GM23338 (cell line): Measurements from ENCODE around the gene ENTREP3.

Experiments
- EZH2 ChIP-seq: fragments of 200-600 bp; sonication (generic); IDR thresholded peaks from one replicate; pipeline ENCODE4 v1.8.0; 2017; ENCODE audit warnings: antibody characterized with exemption, mild to moderate bottlenecking, low read depth; ENCODE audit not compliant: unreplicated experiment
- EZH2phosphoT487 ChIP-seq: fragments of 200-600 bp; sonication (generic); IDR thresholded peaks from one replicate; pipeline ENCODE4 v1.8.1; 2018; ENCODE audit warnings: antibody characterized with exemption; ENCODE audit not compliant: unreplicated experiment
- JUNB ChIP-seq: IDR thresholded peaks from one replicate; pipeline ENCODE4 v1.6.1; 2016; ENCODE audit warnings: antibody characterized with exemption; ENCODE audit not compliant: unreplicated experiment
- NANOG ChIP-seq: IDR thresholded peaks from 2 replicates; pipeline ENCODE4 v1.6.1; 2016; ENCODE audit warnings: antibody characterized with exemption, borderline replicate concordance
- POLR2AphosphoS5 ChIP-seq: IDR thresholded peaks from 2 replicates; pipeline ENCODE4 v1.6.1; 2016; ENCODE audit warnings: antibody characterized with exemption, low read depth
- TF ChIP-seq, protein P1 (sequence below), 2 experiments: fragments of 200-600 bp in 1 of 2; sonication (generic) in 1 of 2; conservative IDR thresholded peaks; 2 replicates each; pipeline versions ENCODE4 v1.5.1 to v1.6.1; 2016 to 2017; ENCODE audit warnings: antibody characterized with exemption in 2 of 2, low read depth in 2 of 2, mild to moderate bottlenecking in 2 of 2, moderate library complexity in 1 of 2

DNA sequence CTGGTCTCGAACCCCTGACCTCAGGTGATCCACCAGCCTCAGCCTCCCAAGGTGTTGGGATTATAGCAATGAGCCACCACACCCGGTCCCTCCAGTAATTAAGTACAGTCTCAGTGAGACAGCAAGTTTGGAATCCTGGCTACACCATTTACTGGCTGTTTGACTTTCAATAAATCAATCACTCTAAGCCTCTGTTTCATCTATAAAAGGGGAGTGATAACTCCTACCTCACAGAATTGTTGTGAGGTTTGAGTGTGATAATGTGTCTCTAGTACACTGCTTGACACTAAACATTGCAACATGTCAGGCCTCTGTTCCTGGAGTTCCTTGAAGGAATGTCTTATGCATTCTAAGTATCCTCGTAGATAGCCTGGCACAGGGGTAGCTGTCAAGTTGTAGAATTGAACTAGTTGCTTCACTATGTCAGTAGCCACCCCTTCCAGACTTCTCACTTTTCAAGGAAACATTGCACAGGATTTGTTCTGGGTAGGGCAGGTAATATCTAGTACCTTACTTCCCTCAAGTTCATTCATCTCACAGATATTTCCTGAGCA is 12.4 kb downstream of the ENTREP3 start:
- TF ChIP-seq EZH2phosphoT487: no peak
- TF ChIP-seq, protein P1, sequence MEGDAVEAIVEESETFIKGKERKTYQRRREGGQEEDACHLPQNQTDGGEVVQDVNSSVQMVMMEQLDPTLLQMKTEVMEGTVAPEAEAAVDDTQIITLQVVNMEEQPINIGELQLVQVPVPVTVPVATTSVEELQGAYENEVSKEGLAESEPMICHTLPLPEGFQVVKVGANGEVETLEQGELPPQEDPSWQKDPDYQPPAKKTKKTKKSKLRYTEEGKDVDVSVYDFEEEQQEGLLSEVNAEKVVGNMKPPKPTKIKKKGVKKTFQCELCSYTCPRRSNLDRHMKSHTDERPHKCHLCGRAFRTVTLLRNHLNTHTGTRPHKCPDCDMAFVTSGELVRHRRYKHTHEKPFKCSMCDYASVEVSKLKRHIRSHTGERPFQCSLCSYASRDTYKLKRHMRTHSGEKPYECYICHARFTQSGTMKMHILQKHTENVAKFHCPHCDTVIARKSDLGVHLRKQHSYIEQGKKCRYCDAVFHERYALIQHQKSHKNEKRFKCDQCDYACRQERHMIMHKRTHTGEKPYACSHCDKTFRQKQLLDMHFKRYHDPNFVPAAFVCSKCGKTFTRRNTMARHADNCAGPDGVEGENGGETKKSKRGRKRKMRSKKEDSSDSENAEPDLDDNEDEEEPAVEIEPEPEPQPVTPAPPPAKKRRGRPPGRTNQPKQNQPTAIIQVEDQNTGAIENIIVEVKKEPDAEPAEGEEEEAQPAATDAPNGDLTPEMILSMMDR (conservative IDR thresholded peaks at IDR 0.05; ENCODE audit: low read depth in 2 of 2): no peak
- no peak for TF ChIP-seq POLR2AphosphoS5
- TF ChIP-seq NANOG: no peak
- no peak for TF ChIP-seq EZH2
- TF ChIP-seq JUNB: no peak
